ENCODE measurements around the gene NUP50. TPM values are rescaled to one million over a fixed set of nuclear protein-coding genes. Genes with fewer than 3 reads are reported as not detected.

NUP50 gene
- polyA plus RNA-seq, 1 donor (not counting 4 experiments of a cell fraction or from before 2014, with no cell fraction given): 28.1 TPM

- no peaks in the 10 kb centered on the region for H3K9me3 ChIP-seq (ENCODE audit: control insufficient read depth, low read depth, low read length)
- H3K27me3 ChIP-seq (ENCODE audit: control insufficient read depth, extremely low read depth, insufficient read depth, low read length): no peaks in the 10 kb centered on the region
- H2AFZ ChIP-seq (ENCODE audit: control insufficient read depth, low read length): no peak overlapping the region
- H3K9ac ChIP-seq (ENCODE audit: control insufficient read depth, extremely low read depth, insufficient read depth, low read length): no peak overlapping the region
- no peak overlapping the region for H3K27ac ChIP-seq (ENCODE audit: control insufficient read depth, insufficient read depth, low read length)
- no peak for FAIRE-seq
- H4K20me1 ChIP-seq (ENCODE audit: control insufficient read depth, extremely low read depth, insufficient read depth, low read length): peaks cover 11% of the 10 kb centered on the region
- no peak overlapping the region for H3K4me2 ChIP-seq (ENCODE audit: control insufficient read depth, extremely low read depth, insufficient read depth, low read depth, low read length)
- H3K4me1 ChIP-seq (ENCODE audit: control insufficient read depth, extremely low read depth, insufficient read depth, low read length): no peaks in the 10 kb centered on the region
- no peak for DNase-seq (ENCODE audit: low read depth, low spot score)
- H3K79me2 ChIP-seq (ENCODE audit: control insufficient read depth, insufficient read depth, low read length): peaks cover 4% of the 10 kb centered on the region
- peaks cover 38 to 63% of the 10 kb centered on the region in 2 experiments for H3K36me3 ChIP-seq (ENCODE audit: control insufficient read depth in 2 of 2, extremely low read depth in 1 of 2, insufficient read depth in 2 of 2, low read length in 2 of 2)
- no peaks in the 10 kb centered on the region for H3K9me1 ChIP-seq (ENCODE audit: control insufficient read depth, extremely low read depth, insufficient read depth, low read length)
- H3K4me3 ChIP-seq (ENCODE audit: control insufficient read depth in 2 of 3, extremely low read depth in 1 of 3, insufficient read depth in 2 of 3, low read depth in 1 of 3, low read length in 3 of 3): no peak overlapping the region
- TF ChIP-seq EZH2 (IDR thresholded peaks at IDR 0.05; ENCODE audit: low read length) (no peak), CTCF (optimal IDR thresholded peaks at IDR 0.05 in 1 of 3, IDR thresholded peaks at IDR 0.05 in 1 of 3, conservative IDR thresholded peaks at IDR 0.05 in 1 of 3; ENCODE audit: extremely low read depth in 1 of 3, insufficient read depth in 2 of 3, low read length in 3 of 3) (no peak)
- dilution Hi-C loops (cut with MboI; ENCODE audit: extremely low pct_ligation_motif_present, low sequenced_read_pairs): no loop called here
Observed at GRCh38 chr22:45196926-45197605, 33.3 kb downstream of the NUP50 start.

- no peak overlapping the region for H3K27ac ChIP-seq (ENCODE audit: control insufficient read depth, insufficient read depth, low read length)
Observed at GRCh38 chr22:45197606-45198462, 34.1 kb downstream of the NUP50 start.

More at GRCh38 chr22:45197606-45198462, 34.1 kb downstream of the NUP50 start:
- DNase-seq (ENCODE audit: low read depth, low spot score) (no peak), FAIRE-seq (no peak)
- no peaks in the 10 kb centered on the region for H3K4me1 ChIP-seq (ENCODE audit: control insufficient read depth, extremely low read depth, insufficient read depth, low read length)
- no peak overlapping the region for H3K4me2 ChIP-seq (ENCODE audit: control insufficient read depth, extremely low read depth, insufficient read depth, low read depth, low read length)
- no peak overlapping the region for H2AFZ ChIP-seq (ENCODE audit: control insufficient read depth, low read length)
- TF ChIP-seq CTCF (optimal IDR thresholded peaks at IDR 0.05 in 1 of 3, IDR thresholded peaks at IDR 0.05 in 1 of 3, conservative IDR thresholded peaks at IDR 0.05 in 1 of 3; ENCODE audit: extremely low read depth in 1 of 3, insufficient read depth in 2 of 3, low read length in 3 of 3) (no peak), EZH2 (IDR thresholded peaks at IDR 0.05; ENCODE audit: low read length) (no peak)
- peaks cover 4% of the 10 kb centered on the region for H3K79me2 ChIP-seq (ENCODE audit: control insufficient read depth, insufficient read depth, low read length)
- peaks cover 13% of the 10 kb centered on the region for H4K20me1 ChIP-seq (ENCODE audit: control insufficient read depth, extremely low read depth, insufficient read depth, low read length)
- H3K9ac ChIP-seq (ENCODE audit: control insufficient read depth, extremely low read depth, insufficient read depth, low read length): no peak overlapping the region
- peaks cover 35 to 66% of the 10 kb centered on the region in 2 experiments for H3K36me3 ChIP-seq (ENCODE audit: control insufficient read depth in 2 of 2, extremely low read depth in 1 of 2, insufficient read depth in 2 of 2, low read length in 2 of 2)
- no peaks in the 10 kb centered on the region for H3K9me1 ChIP-seq (ENCODE audit: control insufficient read depth, extremely low read depth, insufficient read depth, low read length)
- H3K9me3 ChIP-seq (ENCODE audit: control insufficient read depth, low read depth, low read length): no peaks in the 10 kb centered on the region
- no peaks in the 10 kb centered on the region for H3K27me3 ChIP-seq (ENCODE audit: control insufficient read depth, extremely low read depth, insufficient read depth, low read length)
- H3K4me3 ChIP-seq (ENCODE audit: control insufficient read depth in 2 of 3, extremely low read depth in 1 of 3, insufficient read depth in 2 of 3, low read depth in 1 of 3, low read length in 3 of 3): no peak overlapping the region
- dilution Hi-C loops (cut with MboI; ENCODE audit: extremely low pct_ligation_motif_present, low sequenced_read_pairs): no loop called here
